HG03108 (cell line): ENCODE measurements around the gene RPS25.
"Not testable (repeated sequence)": the region's sequence is repeated elsewhere in the genome, so short reads cannot be mapped to it uniquely, and the experiment has no call there.

Experiments
- ATAC-seq: cut with Tn5 transposase; IDR thresholded peaks from one replicate; pipeline ENCODE4 v1.9.1; 2021; ENCODE audit warnings: moderate library complexity; ENCODE audit not compliant: unreplicated experiment

Gene RPS25

GRCh38 chr11:119018074-119018938 is at the start of gene RPS25, which contains the start of gene TRAPPC4:
RPS25 (minus strand) TSS chr11:119018343; CDS start chr11:119018284, 59 bp downstream.
TRAPPC4 (plus strand) TSS chr11:119018766; CDS start chr11:119018796, 30 bp downstream.
- peak; percentile 82 for ATAC-seq

GRCh38 chr11:119067371-119068222 is 49.5 kb upstream of the RPS25 start, which contains the start of gene VPS11:
VPS11 (plus strand) TSS chr11:119067818; CDS start chr11:119067824, 6 bp downstream.
- ATAC-seq = peak; percentile 91

GRCh38 chr11:119065369-119065768 is 47.2 kb upstream of the RPS25 start:
- ATAC-seq = no peak

- ATAC-seq = no peak
Measured at GRCh38 chr11:119062779-119063178, 44.6 kb upstream of the RPS25 start.

GRCh38 chr11:119061256-119061655 is 43.1 kb upstream of the RPS25 start:
- no peak for ATAC-seq

- not testable (repeated sequence) for ATAC-seq
Measured at GRCh38 chr11:119059128-119059527, 41.0 kb upstream of the RPS25 start.

- ATAC-seq = peak; percentile 91
Measured at GRCh38 chr11:119057000-119057769, 39.0 kb upstream of the RPS25 start, which contains the start of gene HYOU1. HYOU1 (minus strand) TSS chr11:119057205; CDS start chr11:119056160, 1,045 bp downstream.

- ATAC-seq = peak; percentile 3
Measured at GRCh38 chr11:119056421-119056999, 38.4 kb upstream of the RPS25 start.

- ATAC-seq = no peak
Measured at GRCh38 chr11:119055901-119056300, 37.8 kb upstream of the RPS25 start.

- no peak for ATAC-seq
Measured at GRCh38 chr11:119054418-119054817, 36.3 kb upstream of the RPS25 start.

GRCh38 chr11:119052163-119052814 is 34.1 kb upstream of the RPS25 start:
- no peak for ATAC-seq

GRCh38 chr11:119051440-119052162 is 33.5 kb upstream of the RPS25 start:
- ATAC-seq = peak; percentile 41

- no peak for ATAC-seq
Measured at GRCh38 chr11:119049081-119049480, 30.9 kb upstream of the RPS25 start.

- no peak for ATAC-seq
Measured at GRCh38 chr11:119048644-119049043, 30.5 kb upstream of the RPS25 start.

- ATAC-seq = no peak
Measured at GRCh38 chr11:119047205-119047604, 29.1 kb upstream of the RPS25 start.

GRCh38 chr11:119046489-119046888 is 28.3 kb upstream of the RPS25 start:
- no peak for ATAC-seq

GRCh38 chr11:119044708-119045107 is 26.6 kb upstream of the RPS25 start:
- no peak for ATAC-seq

- ATAC-seq = no peak
Measured at GRCh38 chr11:119042927-119043326, 24.8 kb upstream of the RPS25 start.
